ENCODE measurements around the gene TBX2. TPM values are rescaled to one million over a fixed set of nuclear protein-coding genes. Genes with fewer than 3 reads are reported as not detected.
"Not testable (repeated sequence)": the region's sequence is repeated elsewhere in the genome, so short reads cannot be mapped to it uniquely, and the experiment has no call there.

TBX2 gene
- total and polyA plus RNA-seq, 2 donors (not counting 1 experiment from before 2014, with no cell fraction given) = 40.5 to 148 TPM

DNA sequence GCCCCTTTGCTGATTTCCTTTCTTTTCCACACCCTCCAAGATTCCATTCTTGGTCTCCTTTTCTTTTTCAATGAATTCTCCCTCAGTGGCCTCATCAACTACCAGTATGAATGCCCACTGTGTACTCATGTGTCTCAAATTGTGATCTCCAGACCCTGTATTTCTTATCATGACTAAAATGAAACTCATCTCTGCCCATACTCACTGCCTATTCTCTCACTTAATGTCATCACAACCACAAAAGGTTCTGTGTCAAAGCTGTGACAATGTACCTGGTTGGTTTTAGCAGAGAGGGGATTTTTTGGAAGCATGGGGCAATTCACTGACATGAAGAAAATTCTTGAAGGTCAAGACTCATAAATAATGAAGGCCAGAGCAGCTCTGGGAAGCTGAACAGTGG lies 41.1 kb downstream of the TBX2 start:
- Histone ChIP-seq H3K27ac (ENCODE audit: insufficient read depth, low read length) (no peak overlapping the region), H3K4me3 (replicated peaks in 1 of 4; ENCODE audit: control extremely low read depth in 1 of 4, insufficient read depth in 1 of 4, low read depth in 3 of 4, low read length in 4 of 4) (no peak overlapping the region), H3K9ac (ENCODE audit: insufficient read depth, low read length) (no peak overlapping the region), H3K79me2 (ENCODE audit: control insufficient read depth, insufficient read depth, low read length) (no peaks in the 10 kb centered on the region), H4K20me1 (ENCODE audit: control insufficient read depth, extremely low read depth, insufficient read depth, low read length) (no peaks in the 10 kb centered on the region), H3K36me3 (ENCODE audit: control insufficient read depth, insufficient read depth, low read length) (no peaks in the 10 kb centered on the region), H3K27me3 (ENCODE audit: control insufficient read depth, insufficient read depth, low read length) (peaks cover 5% of the 10 kb centered on the region), H3K9me3 (ENCODE audit: control insufficient read depth, insufficient read depth, low read depth, low read length) (no peaks in the 10 kb centered on the region), H2AFZ (ENCODE audit: low read length) (no peak overlapping the region), H3K4me1 (ENCODE audit: control insufficient read depth, extremely low read depth, insufficient read depth, low read length) (peaks cover 2% of the 10 kb centered on the region), H3K4me2 (ENCODE audit: extremely low read depth, insufficient read depth, low read length) (no peak overlapping the region)
- TF ChIP-seq, protein P1, sequence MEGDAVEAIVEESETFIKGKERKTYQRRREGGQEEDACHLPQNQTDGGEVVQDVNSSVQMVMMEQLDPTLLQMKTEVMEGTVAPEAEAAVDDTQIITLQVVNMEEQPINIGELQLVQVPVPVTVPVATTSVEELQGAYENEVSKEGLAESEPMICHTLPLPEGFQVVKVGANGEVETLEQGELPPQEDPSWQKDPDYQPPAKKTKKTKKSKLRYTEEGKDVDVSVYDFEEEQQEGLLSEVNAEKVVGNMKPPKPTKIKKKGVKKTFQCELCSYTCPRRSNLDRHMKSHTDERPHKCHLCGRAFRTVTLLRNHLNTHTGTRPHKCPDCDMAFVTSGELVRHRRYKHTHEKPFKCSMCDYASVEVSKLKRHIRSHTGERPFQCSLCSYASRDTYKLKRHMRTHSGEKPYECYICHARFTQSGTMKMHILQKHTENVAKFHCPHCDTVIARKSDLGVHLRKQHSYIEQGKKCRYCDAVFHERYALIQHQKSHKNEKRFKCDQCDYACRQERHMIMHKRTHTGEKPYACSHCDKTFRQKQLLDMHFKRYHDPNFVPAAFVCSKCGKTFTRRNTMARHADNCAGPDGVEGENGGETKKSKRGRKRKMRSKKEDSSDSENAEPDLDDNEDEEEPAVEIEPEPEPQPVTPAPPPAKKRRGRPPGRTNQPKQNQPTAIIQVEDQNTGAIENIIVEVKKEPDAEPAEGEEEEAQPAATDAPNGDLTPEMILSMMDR (conservative IDR thresholded peaks at IDR 0.05 in 1 of 2, IDR thresholded peaks at IDR 0.05 in 1 of 2; ENCODE audit: low read depth in 1 of 2, low read length in 2 of 2) = no peak
- no peak for TF ChIP-seq EZH2 (IDR thresholded peaks at IDR 0.05; ENCODE audit: low read length, missing control alignments)
- DNase-seq (ENCODE audit: low read depth in 2 of 2) = no peak

DNA sequence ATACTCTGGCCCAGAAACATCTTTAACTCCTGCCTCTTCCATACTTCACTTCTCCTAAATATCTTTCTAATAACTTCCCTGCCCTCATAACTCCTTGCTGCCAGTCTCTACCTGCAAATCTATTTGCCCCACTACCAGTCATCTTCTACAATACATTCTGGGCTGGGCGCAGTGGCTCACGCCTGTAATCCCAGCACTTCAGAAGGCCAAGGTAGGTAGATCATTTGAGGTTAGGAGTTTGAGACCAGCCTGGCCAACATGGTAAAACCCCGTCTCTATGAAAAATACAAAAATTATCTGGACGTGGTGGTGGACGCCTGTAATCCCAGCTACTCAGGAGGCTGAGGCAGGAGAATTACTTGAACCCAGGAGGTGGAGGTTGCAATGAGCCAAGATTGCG lies 41.9 kb downstream of the TBX2 start:
- H3K9me3 ChIP-seq (ENCODE audit: control insufficient read depth, insufficient read depth, low read depth, low read length); DNase-seq (ENCODE audit: low read depth in 2 of 2); H3K79me2 ChIP-seq (ENCODE audit: control insufficient read depth, insufficient read depth, low read length); H3K4me1 ChIP-seq (ENCODE audit: control insufficient read depth, extremely low read depth, insufficient read depth, low read length); H3K9ac ChIP-seq (ENCODE audit: insufficient read depth, low read length); H3K36me3 ChIP-seq (ENCODE audit: control insufficient read depth, insufficient read depth, low read length); H2AFZ ChIP-seq (ENCODE audit: low read length); H4K20me1 ChIP-seq (ENCODE audit: control insufficient read depth, extremely low read depth, insufficient read depth, low read length); H3K27me3 ChIP-seq (ENCODE audit: control insufficient read depth, insufficient read depth, low read length); H3K4me3 ChIP-seq (replicated peaks in 1 of 4; ENCODE audit: control extremely low read depth in 1 of 4, insufficient read depth in 1 of 4, low read depth in 3 of 4, low read length in 4 of 4); H3K27ac ChIP-seq (ENCODE audit: insufficient read depth, low read length); H3K4me2 ChIP-seq (ENCODE audit: extremely low read depth, insufficient read depth, low read length): not testable (repeated sequence)

DNA sequence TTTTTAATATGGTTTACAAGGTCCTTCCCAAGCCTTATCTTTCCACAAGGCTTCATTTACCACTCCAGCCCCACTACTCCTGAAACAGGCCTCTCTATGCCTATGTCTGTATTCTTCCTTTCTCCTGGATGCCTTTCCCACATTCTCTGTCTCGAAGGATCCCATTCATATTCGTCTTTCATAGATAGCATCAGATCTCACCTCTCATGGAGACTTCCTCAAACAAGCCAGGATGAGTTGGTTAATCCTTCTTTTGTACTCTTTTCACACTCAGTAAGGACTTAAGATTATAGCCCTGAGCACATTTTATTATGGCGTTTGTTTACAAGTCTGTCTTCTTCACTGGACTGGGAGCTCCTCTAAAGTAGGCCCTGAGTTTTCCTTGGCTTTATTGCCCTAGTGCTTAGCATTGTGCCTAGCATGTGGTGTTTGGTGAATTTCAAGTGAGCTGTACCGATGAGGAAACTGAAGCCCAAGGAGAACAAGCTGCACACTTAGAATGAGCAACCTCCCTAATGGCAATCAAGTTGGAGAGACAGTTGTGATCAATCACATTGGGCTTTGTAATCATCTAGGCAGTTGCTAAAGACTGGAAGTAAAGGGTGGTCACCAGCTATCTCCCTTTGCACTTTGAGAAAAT lies 42.6 kb downstream of the TBX2 start:
- no peaks in the 10 kb centered on the region for H4K20me1 ChIP-seq (ENCODE audit: control insufficient read depth, extremely low read depth, insufficient read depth, low read length)
- H3K27me3 ChIP-seq (ENCODE audit: control insufficient read depth, insufficient read depth, low read length) = peaks cover 5% of the 10 kb centered on the region
- TF ChIP-seq, protein P1 (conservative IDR thresholded peaks at IDR 0.05 in 1 of 2, IDR thresholded peaks at IDR 0.05 in 1 of 2; ENCODE audit: low read depth in 1 of 2, low read length in 2 of 2) = no peak
- TF ChIP-seq EZH2 (IDR thresholded peaks at IDR 0.05; ENCODE audit: low read length, missing control alignments) = no peak
- H3K4me2 ChIP-seq (ENCODE audit: extremely low read depth, insufficient read depth, low read length) = no peak overlapping the region
- H3K27ac ChIP-seq (ENCODE audit: insufficient read depth, low read length) = no peak overlapping the region
- no peaks in the 10 kb centered on the region for H3K36me3 ChIP-seq (ENCODE audit: control insufficient read depth, insufficient read depth, low read length)
- no peaks in the 10 kb centered on the region for H3K79me2 ChIP-seq (ENCODE audit: control insufficient read depth, insufficient read depth, low read length)
- H3K4me3 ChIP-seq (replicated peaks in 1 of 4; ENCODE audit: control extremely low read depth in 1 of 4, insufficient read depth in 1 of 4, low read depth in 3 of 4, low read length in 4 of 4) = no peak overlapping the region
- peaks cover 2% of the 10 kb centered on the region for H3K4me1 ChIP-seq (ENCODE audit: control insufficient read depth, extremely low read depth, insufficient read depth, low read length)
- H2AFZ ChIP-seq (ENCODE audit: low read length) = no peak overlapping the region
- no peaks in the 10 kb centered on the region for H3K9me3 ChIP-seq (ENCODE audit: control insufficient read depth, insufficient read depth, low read depth, low read length)
- H3K9ac ChIP-seq (ENCODE audit: insufficient read depth, low read length) = no peak overlapping the region
- DNase-seq (ENCODE audit: low read depth in 2 of 2) = no peak
